H1 (cell line): ENCODE measurements around the gene RAPH1. TPM values are rescaled to one million over a fixed set of nuclear protein-coding genes. Genes with fewer than 3 reads are reported as not detected.

Experiments used
- CTCF ChIA-PET: fragments of 300-600 bp; sonication (Branson Sonifier 250); formaldehyde crosslinking; loops from one replicate; lab custom pipeline; 2021; ENCODE audit not compliant: partially characterized antibody; lab: Charles Lee
- POLR2A ChIA-PET: fragments of 300-600 bp; sonication (Branson Sonifier 250); formaldehyde crosslinking; loops from one replicate; lab custom pipeline; 2021; ENCODE audit warnings: inconsistent platforms; ENCODE audit not compliant: partially characterized antibody; lab: Charles Lee
- DNase-seq, 2 experiments: peaks; one replicate each; pipeline versions ENCODE4 v3.0.0 to v3.0.0-alpha.2; 2010 to 2022; ENCODE audit warnings: low spot score in 2 of 2, low read depth in 1 of 2, mixed read lengths in 1 of 2
- FAIRE-seq: peaks from 2 replicates; lab custom pipeline; 2011; peaks lifted over from hg19 to GRCh38; lab: Jason Lieb, UNC
- H2AFZ ChIP-seq: 2 replicates; pipeline ENCODE4 v1.8.1; 2012; ENCODE audit warnings: low read length, inconsistent platforms
- H2AK5ac ChIP-seq: 2 replicates; pipeline ENCODE4 v1.6.1; 2013; ENCODE audit warnings: low read depth, low read length
- H2BK120ac ChIP-seq: replicated peaks from 2 replicates; pipeline ENCODE3; 2013; ENCODE audit warnings: low read depth, low read length, inconsistent platforms
- H2BK12ac ChIP-seq: 2 replicates; pipeline ENCODE4 v1.6.1; 2013; ENCODE audit warnings: low read depth, low read length
- H2BK15ac ChIP-seq: 2 replicates; pipeline ENCODE4 v1.6.1; 2013; ENCODE audit warnings: low read length
- H2BK20ac ChIP-seq: 2 replicates; pipeline ENCODE4 v1.6.1; 2013; ENCODE audit warnings: low read length
- H2BK5ac ChIP-seq: 2 replicates; pipeline ENCODE4 v1.6.1; 2013; ENCODE audit warnings: low read depth, low read length
- H3K14ac ChIP-seq: 2 replicates; pipeline ENCODE4 v1.6.1; 2013; ENCODE audit warnings: inconsistent platforms; ENCODE audit not compliant: insufficient read length
- H3K18ac ChIP-seq: 2 replicates; pipeline ENCODE4 v1.6.1; 2013; ENCODE audit warnings: low read length; ENCODE audit errors: extremely low read depth
- H3K23ac ChIP-seq: 2 replicates; pipeline ENCODE4 v1.6.1; 2013; ENCODE audit warnings: inconsistent platforms; ENCODE audit not compliant: insufficient read length
- H3K23me2 ChIP-seq: 2 replicates; pipeline ENCODE4 v1.6.1; 2013; ENCODE audit warnings: low read depth, low read length
- H3K27ac ChIP-seq: 2 replicates; pipeline ENCODE4 v1.6.1; 2011; ENCODE audit warnings: low read depth, low read length, inconsistent platforms
- H3K27me3 ChIP-seq, 4 experiments: replicated peaks in 1 of 4; 1 replicate in 1 of 4; 2 replicates in 3 of 4; pipeline versions ENCODE4 v1.6.1 to v1.8.1; 2011 to 2013; ENCODE audit warnings: low read length in 3 of 4, mild to moderate bottlenecking in 3 of 4, inconsistent platforms in 2 of 4, mixed read lengths in 2 of 4, moderate library complexity in 1 of 4; ENCODE audit not compliant: control insufficient read depth in 3 of 4, insufficient read depth in 3 of 4; ENCODE audit errors: extremely low read depth in 1 of 4
- H3K36me3 ChIP-seq, 4 experiments: 2 replicates each; pipeline versions ENCODE4 v1.6.1 to v1.8.1; 2011 to 2013; ENCODE audit warnings: mild to moderate bottlenecking in 4 of 4, low read length in 3 of 4, moderate library complexity in 2 of 4, control low read depth in 1 of 4, inconsistent platforms in 1 of 4; ENCODE audit not compliant: insufficient read depth in 4 of 4, control insufficient read depth in 2 of 4
- H3K4ac ChIP-seq: replicated peaks from 2 replicates; pipeline ENCODE3; 2013; ENCODE audit warnings: low read length, low read depth, mixed read lengths, inconsistent platforms; ENCODE audit not compliant: insufficient read length
- H3K4me1 ChIP-seq, 4 experiments: replicated peaks in 1 of 4; 1 replicate in 1 of 4; 2 replicates in 3 of 4; pipeline versions ENCODE4 v1.6.1 to v1.8.1; 2011 to 2013; ENCODE audit warnings: low read length in 3 of 4, inconsistent platforms in 2 of 4, mixed read lengths in 1 of 4; ENCODE audit not compliant: insufficient read depth in 4 of 4, control insufficient read depth in 3 of 4
- H3K4me2 ChIP-seq, 2 experiments: 2 replicates each; pipeline versions ENCODE4 v1.6.1 to v1.8.1; 2011 to 2013; ENCODE audit warnings: low read depth in 2 of 2, low read length in 2 of 2, control low read depth in 1 of 2, inconsistent platforms in 1 of 2, mild to moderate bottlenecking in 1 of 2; ENCODE audit not compliant: insufficient read depth in 1 of 2
- H3K4me3 ChIP-seq, 4 experiments: fragments of 200-600, 300-600 bp in 1 of 4; sonication (generic), shearing (Covaris generic), sonication (Bioruptor Twin) in 1 of 4; 2 replicates each; pipeline versions ENCODE4 v1.5.1 to v1.8.1; 2011 to 2016; ENCODE audit warnings: low read length in 4 of 4, low read depth in 3 of 4, control low read depth in 2 of 4, inconsistent platforms in 2 of 4, mild to moderate bottlenecking in 2 of 4, mixed read lengths in 1 of 4, moderate library complexity in 1 of 4; ENCODE audit not compliant: insufficient read depth in 2 of 4; ENCODE audit errors: extremely low read depth in 1 of 4
- H3K56ac ChIP-seq: replicated peaks from 2 replicates; pipeline ENCODE3; 2013; ENCODE audit warnings: low read depth, mild to moderate bottlenecking, mixed read lengths, low read length, inconsistent platforms; ENCODE audit not compliant: insufficient read length
- H3K79me1 ChIP-seq: 2 replicates; pipeline ENCODE4 v1.6.1; 2013; ENCODE audit warnings: low read depth, low read length, control low read depth
- H3K79me2 ChIP-seq, 2 experiments: 2 replicates each; pipeline versions ENCODE4 v1.6.1 to v1.8.1; 2012 to 2013; ENCODE audit warnings: low read length in 2 of 2, mild to moderate bottlenecking in 2 of 2, inconsistent platforms in 1 of 2; ENCODE audit not compliant: insufficient read depth in 2 of 2, control insufficient read depth in 1 of 2
- H3K9ac ChIP-seq, 4 experiments: replicated peaks in 1 of 4; 1 replicate in 1 of 4; 2 replicates in 3 of 4; pipeline versions ENCODE4 v1.6.1 to v1.8.1; 2011 to 2013; ENCODE audit warnings: low read depth in 3 of 4, low read length in 3 of 4, control low read depth in 2 of 4, mild to moderate bottlenecking in 2 of 4, moderate library complexity in 2 of 4, inconsistent platforms in 1 of 4; ENCODE audit errors: extremely low read depth in 1 of 4
- H3K9me3 ChIP-seq, 2 experiments: 2 replicates each; pipeline versions ENCODE4 v1.6.1 to v1.8.1; 2012 to 2013; ENCODE audit warnings: mild to moderate bottlenecking in 2 of 2, moderate library complexity in 2 of 2, control low read depth in 1 of 2, inconsistent platforms in 1 of 2, low read depth in 1 of 2, low read length in 1 of 2, mixed read lengths in 1 of 2; ENCODE audit not compliant: insufficient read depth in 2 of 2
- H4K20me1 ChIP-seq, 2 experiments: replicated peaks in 1 of 2; 2 replicates each; pipeline versions ENCODE3 to v1.8.1; 2011 to 2013; ENCODE audit warnings: inconsistent platforms in 2 of 2, low read length in 2 of 2, mild to moderate bottlenecking in 1 of 2; ENCODE audit not compliant: insufficient read depth in 2 of 2, control insufficient read depth in 1 of 2
- H4K5ac ChIP-seq: 2 replicates; pipeline ENCODE4 v1.6.1; 2013; ENCODE audit warnings: low read length, low read depth, mixed read lengths, inconsistent platforms; ENCODE audit not compliant: insufficient read length
- H4K8ac ChIP-seq: 2 replicates; pipeline ENCODE4 v1.8.0; 2013; ENCODE audit warnings: mild to moderate bottlenecking, moderate library complexity, low read length, inconsistent platforms; ENCODE audit not compliant: insufficient read depth; ENCODE audit errors: extremely low read depth
- H4K91ac ChIP-seq: replicated peaks from 2 replicates; pipeline ENCODE3; 2013; ENCODE audit warnings: low read length, mixed read lengths, inconsistent platforms; ENCODE audit not compliant: insufficient read length
- KDM5A ChIP-seq: fragments of 200-600 bp; IDR thresholded peaks from 2 replicates; pipeline ENCODE4 v1.7.1; 2012; ENCODE audit warnings: mild to moderate bottlenecking, low read length, inconsistent platforms, mixed read lengths
- PHF8 ChIP-seq: fragments of 200-600 bp; sonication (generic); conservative IDR thresholded peaks from 2 replicates; pipeline ENCODE4 v1.7.1; 2012; ENCODE audit warnings: low read depth, mild to moderate bottlenecking, inconsistent platforms, low read length, moderate library complexity
- WGBS, 2 experiments: shearing (Covaris generic) in 1 of 2; methylation state at CpG; one replicate each; pipeline versions ENCODE4 v1.1.6 to v1.1.7; 2013 to 2015; ENCODE audit warnings: low lambda C conversion rate in 2 of 2, mixed read lengths in 2 of 2, inconsistent platforms in 1 of 2, low coverage in 1 of 2, missing lambda C conversion rate in 1 of 2; ENCODE audit not compliant: insufficient replicate concordance in 2 of 2, insufficient coverage in 1 of 2, insufficient read length in 1 of 2; ENCODE audit errors: extremely low coverage in 1 of 2, missing lambda C conversion rate in 1 of 2; 5-methylcytosine and 5-hydroxymethylcytosine counted together
- polyA plus RNA-seq, 7 experiments: library from polyadenylated mRNA; depleted of rRNA in 3 of 7; stranded (reverse) in 5 of 7; unstranded in 2 of 7; fragments of >200 nt in 5 of 7; fragments of 200-250 nt in 2 of 7; gene quantifications; 1 replicate in 5 of 7; 2 replicates in 1 of 7; 4 replicates in 1 of 7; pipeline versions ENCODE4 v1.2.1 to v1.2.3, GENCODE V29; 2011 to 2013; ENCODE audit warnings: missing spikeins in 2 of 7, mixed read lengths in 2 of 7
- total RNA-seq: library from RNA; stranded (reverse); fragmentation: NEBNext Ultra II Directional; extraction: Animal tissue kit (Norgen Biotek cat#: 25700); gene quantifications from 2 replicates; pipeline ENCODE4 v1.2.1, GENCODE V29; 2021

RAPH1 gene
- total and polyA plus RNA-seq, 2 of the 8 experiments (the other 6 are each of a cell fraction or from before 2014, with no cell fraction given) = 3.8 to 27.4 TPM

- CTCF ChIA-PET = interaction anchor here (0.6 kb wide), 1 partner anchor 258 kb away, joined by 3 read pairs; no protein-coding TSS in a partner anchor
- 0 out of 4 replicates have a peak, but pooled peaks cover 4 to 6% of the 10 kb centered on the region in 2 experiments for H3K9me3 ChIP-seq
- peaks cover 12% of the 10 kb centered on the region for H3K23me2 ChIP-seq
- H3K23ac ChIP-seq = no peak overlapping the region
- no peak overlapping the region for H2BK20ac ChIP-seq
- no peak overlapping the region for H3K56ac ChIP-seq
- no peak overlapping the region for H3K14ac ChIP-seq
- peaks cover 8 to 11% of the 10 kb centered on the region in 2 experiments for H4K20me1 ChIP-seq
- peak overlapping the region; percentile 94 for H2AFZ ChIP-seq
- peak overlapping the region; percentile 5 for H2BK120ac ChIP-seq
- TF ChIP-seq PHF8 (peak; percentile 9; the same call in 1 of the 2 replicates), KDM5A (no peak)
- no peaks in the 10 kb centered on the region for H3K79me1 ChIP-seq
- DNase-seq (no peak), FAIRE-seq (no peak)
- H3K4me2 ChIP-seq = peak overlapping the region; percentile 85 to 98
- H2AK5ac ChIP-seq = no peak overlapping the region
- H3K27ac ChIP-seq = no peak overlapping the region; the same call in 1 of the 2 replicates
- H3K79me2 ChIP-seq = peaks cover 9 to 31% of the 10 kb centered on the region in 2 experiments; a peak in 3 of 4 replicates
- H3K36me3 ChIP-seq = no peaks in the 10 kb centered on the region; a peak in 1 of 8 replicates
- H4K8ac ChIP-seq = peak overlapping the region; percentile 89
- WGBS, 2 experiments = 21% methylated on average over 14 of the region's 14 CpGs; no CpG with 5 or more reads in 1 of the 2 experiments
- peak overlapping the region; percentile 75 for H4K5ac ChIP-seq
- peak overlapping the region; percentile 57 to 87 (median 70) for H3K9ac ChIP-seq
- peaks cover 0 to 11% (median 2%) of the 10 kb centered on the region in 4 experiments; a peak in 5 of 7 replicates for H3K4me1 ChIP-seq
- peak overlapping the region; percentile 81; the same call in 1 of the 2 replicates for H3K18ac ChIP-seq
- H2BK5ac ChIP-seq = 0 out of 2 replicates have a peak overlapping the region, but pooled peaks have one; percentile 15
- no peak overlapping the region for H2BK15ac ChIP-seq
- no peak overlapping the region for H3K4ac ChIP-seq
- H3K4me3 ChIP-seq = peak overlapping the region; percentile 70 to 79 (median 74)
- H3K27me3 ChIP-seq = peaks cover 0 to 2% (median under 1%) of the 10 kb centered on the region in 4 experiments; a peak in 2 of 7 replicates
- no peak overlapping the region for H2BK12ac ChIP-seq
- H4K91ac ChIP-seq = no peak overlapping the region
- POLR2A ChIA-PET = interaction anchor here (1.6 to 3.1 kb wide), 3 partner anchors 13 to 25 kb away, joined by 3 to 9 read pairs (median 4); no protein-coding TSS in a partner anchor
Measured at GRCh38 chr2:203535784-203536585, 884 bp upstream of the RAPH1 start.
